ENCODE measurements around the gene PLD3.
"Not testable (repeated sequence)": the region's sequence is repeated elsewhere in the genome, so short reads cannot be mapped to it uniquely, and the experiment has no call there.

PLD3 gene

GRCh38 chr19:40333083-40333482, 15.4 kb upstream of the PLD3 start:
- DNase-seq = not testable (repeated sequence)

DNA sequence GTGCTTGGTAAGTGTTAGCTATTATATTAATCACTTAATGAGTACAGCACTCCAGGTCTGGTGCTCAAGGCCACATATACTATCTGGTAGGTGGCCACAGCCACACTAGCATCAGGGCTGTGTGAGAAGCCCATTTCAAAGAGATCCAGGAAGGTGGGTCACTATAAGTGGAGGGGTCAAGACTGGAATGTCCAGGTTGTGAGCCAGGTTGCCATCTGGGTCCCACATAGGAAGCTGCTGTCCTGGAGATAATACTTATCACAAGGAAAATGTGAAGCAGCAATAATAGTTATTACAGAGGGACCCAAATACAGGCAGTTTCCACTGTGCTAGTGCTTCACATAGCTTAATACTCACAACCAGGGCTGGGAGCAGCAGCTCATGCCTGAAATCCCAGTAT, 13.4 kb upstream of the PLD3 start:
- DNase-seq = no peak

- DNase-seq = no peak
These were observed 12.5 kb upstream of the PLD3 start for GRCh38 chr19:40335855-40336600.

- no peak for DNase-seq
These were observed 11.9 kb upstream of the PLD3 start for GRCh38 chr19:40336601-40336900.

DNA sequence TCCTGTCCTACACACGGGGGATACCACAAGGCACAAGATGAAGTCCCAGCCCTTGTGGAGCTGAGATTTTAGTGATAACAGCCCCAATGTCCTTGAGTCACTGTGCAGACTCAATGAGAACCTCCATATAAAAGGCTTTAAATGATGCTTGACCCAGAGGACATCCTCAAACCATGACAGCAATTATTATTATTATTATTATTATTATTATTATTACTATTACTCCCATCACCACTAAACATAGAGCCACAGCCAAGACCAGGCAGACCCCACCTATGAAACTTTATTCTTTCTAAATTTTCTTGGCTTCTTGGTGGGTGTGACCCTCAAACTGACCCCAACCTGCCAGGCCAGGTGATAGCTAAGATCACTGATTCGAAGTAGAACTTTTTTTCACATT, 11.4 kb upstream of the PLD3 start:
- DNase-seq = no peak

GRCh38 chr19:40337594-40337993, 10.9 kb upstream of the PLD3 start:
- DNase-seq = no peak

DNA sequence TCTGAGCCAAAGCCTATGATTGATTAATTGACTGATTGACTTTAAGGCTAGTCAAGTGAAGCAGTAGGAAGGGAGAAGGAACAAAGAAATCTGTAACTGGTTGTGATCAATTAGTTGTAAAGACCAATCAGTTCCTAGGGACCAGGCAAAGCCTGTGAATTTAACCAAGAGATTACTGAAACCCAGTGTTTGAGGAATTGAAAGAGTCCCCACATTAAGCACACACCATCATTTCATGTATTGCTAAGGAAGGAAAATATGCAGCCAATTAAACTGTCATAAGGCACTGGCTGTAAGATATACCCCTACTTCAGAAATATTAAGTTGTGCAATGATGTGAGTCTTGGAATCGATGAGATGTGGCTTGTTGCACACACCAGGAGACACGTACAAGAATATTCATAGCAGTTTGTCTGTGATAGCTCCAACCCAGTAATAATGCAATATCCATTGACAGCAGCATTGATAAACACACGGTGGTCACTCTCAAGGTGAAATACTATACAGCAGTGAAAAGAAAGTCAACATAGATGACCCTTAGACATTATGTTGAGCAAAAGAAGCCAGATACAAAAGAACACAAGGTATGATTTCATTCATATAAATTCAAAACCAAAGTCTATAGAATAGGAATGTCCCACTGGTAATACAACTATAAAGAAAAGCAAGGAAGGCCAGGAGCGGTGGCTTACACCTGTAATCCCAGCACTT, 9.3 kb upstream of the PLD3 start:
- no peak for DNase-seq

- DNase-seq = no peak
These were observed 6.7 kb upstream of the PLD3 start for GRCh38 chr19:40341601-40342482.

DNA sequence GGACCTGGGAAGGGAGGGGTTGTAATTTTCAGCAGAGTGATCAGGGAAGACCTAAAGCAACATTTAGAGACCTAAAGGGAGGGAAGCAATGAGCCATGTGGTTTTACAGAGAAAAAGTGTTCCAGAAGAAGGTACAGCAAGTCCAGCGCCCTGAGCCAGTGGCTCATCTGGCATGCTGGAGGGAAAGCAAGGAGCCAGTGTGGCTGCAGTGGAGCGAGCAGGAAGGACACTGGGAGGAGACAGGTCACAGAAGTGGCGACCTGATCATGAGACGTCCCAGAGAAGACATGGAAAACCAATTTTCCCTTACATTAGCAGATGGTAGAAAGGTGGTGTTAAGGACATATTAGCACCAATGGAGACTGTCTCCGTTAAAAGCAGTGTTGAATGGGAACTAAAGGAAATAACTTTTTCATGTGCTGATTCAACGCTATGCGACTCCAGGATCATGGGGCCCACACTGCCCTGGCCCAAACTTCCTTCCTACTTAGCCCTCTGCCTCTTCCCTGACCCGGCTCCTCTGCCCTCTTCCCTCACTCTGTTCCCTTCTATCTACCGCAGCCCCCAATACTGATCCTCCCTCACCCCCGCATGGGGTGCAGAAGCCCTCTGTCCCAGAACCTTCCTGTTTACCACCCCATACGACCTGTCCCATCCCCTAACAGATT, 5.7 kb upstream of the PLD3 start:
- DNase-seq = no peak

DNA sequence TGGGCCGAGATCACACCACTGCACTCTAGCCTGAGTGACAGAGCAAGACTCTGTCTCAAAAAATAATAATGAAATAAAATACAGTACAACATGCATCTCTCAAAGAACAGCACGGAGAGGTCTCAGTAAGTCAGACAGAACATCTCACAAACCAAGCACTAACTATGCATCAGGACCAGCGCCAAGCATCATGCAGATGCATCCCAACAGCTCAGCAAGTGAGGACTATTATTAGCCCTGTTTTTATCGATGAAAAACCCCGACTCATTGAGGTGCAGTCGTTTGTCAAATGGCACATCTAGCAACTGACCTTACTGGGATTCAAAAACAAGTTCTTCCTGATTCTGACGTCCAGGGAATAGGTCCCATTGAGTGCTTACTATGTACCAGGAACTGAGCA, 4.1 kb upstream of the PLD3 start:
- no peak for DNase-seq

DNA sequence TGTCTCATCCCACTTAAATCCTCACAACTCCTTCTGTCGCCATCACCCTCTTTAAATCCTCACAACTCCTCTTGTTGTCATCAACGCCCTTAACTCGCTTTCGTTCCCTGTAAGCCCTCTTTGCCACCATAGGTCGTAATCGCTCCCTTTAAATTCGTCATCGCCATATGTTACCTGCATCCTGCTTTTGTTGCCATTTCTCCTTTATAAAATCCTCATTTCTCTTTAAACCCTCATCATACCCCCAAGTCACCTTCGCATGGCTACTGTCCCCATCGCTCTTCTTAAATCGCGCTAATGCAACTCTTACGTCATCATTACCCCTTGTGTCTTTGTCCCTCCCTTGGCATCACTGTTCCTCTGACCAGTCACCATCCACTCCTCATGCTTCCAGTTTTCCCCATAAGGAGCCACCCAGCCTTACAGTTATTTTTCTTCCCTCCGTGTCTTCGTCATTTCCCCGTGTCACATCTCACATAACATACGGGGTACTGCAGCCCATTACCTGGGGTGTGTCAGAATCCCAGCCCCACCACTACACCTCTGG, 539 bp downstream of the PLD3 start:
- DNase-seq = no peak

GRCh38 chr19:40355975-40356680, 7.6 kb downstream of the PLD3 start:
- no peak for DNase-seq

GRCh38 chr19:40356681-40357595, 8.4 kb downstream of the PLD3 start:
- DNase-seq = no peak

DNA sequence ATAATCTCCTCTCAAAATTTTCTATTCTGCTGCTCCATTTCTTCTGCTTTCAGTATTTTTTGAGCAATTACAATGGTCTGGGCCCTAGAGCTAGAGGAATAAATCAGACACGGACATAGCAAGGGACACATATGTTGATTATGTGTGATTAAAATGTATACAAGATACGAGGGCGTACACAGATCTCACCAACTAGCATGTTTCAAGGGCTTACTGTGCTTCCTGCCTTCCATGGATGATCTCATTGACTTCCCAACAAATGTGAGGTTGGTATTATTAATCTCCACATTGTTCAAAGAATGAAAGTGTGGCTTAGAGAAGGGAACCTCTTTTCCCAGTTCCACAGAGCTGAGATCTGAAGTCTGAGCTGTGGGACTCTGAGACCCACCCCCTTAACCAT, 9.1 kb downstream of the PLD3 start:
- no peak for DNase-seq

GRCh38 chr19:40358773-40359172, 10.3 kb downstream of the PLD3 start:
- DNase-seq = no peak

DNA sequence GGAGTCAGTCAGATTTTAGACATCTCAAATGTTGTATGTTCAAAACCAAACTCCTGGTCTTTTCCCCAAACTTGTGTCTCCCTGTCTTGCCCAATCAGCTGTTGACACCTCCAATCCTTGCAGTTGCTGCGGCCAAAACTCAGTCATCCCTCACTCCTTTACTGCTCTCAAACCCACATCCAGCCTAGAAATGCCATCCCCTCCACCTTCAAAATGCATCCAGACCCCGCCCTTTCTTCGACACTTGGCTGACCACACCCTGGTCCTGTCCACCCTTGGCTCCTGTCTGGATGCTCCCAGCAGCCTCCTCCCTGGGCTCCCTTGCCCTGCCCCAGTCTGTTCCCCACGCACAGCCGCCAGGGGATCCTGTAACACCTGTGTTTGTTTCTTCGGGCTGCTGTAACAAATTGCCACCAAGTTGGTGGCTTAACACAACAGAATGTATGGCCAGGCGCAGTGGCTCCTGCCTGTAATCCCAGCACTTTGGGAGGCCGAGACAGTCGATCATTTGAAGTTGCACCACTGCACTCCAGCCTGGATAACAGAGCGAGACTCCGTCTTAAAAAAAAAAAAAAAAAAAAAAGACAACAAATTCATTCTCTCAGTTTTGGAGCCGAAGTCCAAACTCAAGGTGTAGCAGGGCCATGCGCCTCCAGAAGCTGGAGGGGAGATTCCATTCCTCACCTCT, 11.7 kb downstream of the PLD3 start:
- DNase-seq = no peak

DNA sequence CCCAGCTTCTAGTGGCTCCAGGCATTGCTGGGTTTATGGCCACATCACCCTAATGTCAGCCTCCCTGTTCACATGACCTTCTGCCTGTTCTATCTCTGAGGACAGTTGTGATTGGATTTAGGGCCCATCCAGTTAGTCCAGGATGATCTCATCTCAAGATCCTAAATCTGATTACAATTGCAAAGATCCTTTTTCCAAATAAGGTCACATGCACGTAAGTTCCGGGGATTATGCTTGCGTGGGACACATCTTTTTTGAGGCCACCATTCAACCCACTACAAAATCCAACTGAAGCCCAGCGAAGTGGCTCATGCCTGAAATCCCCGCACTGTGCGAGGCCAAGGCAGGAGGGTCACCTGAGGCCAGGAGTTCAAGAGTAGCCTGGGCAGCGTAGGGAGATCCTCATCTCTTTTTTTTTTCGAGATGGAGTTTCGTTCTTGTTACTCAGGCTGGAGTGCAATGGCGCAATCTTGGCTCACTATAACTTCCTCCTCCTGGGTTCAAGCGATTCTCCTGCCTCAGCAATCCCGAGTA, 12.3 kb downstream of the PLD3 start:
- no peak for DNase-seq

DNA sequence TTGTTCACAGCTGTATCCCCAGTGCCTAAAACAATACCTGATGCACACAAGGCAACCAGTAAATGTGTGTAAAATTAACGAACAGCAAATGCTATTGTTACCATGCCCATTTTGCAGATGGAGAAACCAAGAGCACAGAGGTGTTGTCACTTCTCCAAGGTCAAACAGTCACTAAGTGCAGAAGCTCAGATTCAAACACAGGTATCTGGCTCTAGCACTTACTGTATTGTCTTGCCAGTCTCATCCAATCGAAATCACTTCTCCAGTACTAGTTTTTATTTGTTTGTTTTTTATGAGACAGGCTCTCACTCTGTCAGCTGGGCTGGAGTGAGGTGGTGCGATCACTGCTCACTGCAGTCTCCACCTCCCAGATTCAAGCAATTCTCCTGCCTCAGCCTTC, 13.7 kb downstream of the PLD3 start:
- DNase-seq = no peak

GRCh38 chr19:40363069-40363468, 14.6 kb downstream of the PLD3 start:
- no peak for DNase-seq

GRCh38 chr19:40365010-40365409, 16.5 kb downstream of the PLD3 start:
- no peak for DNase-seq

Measured in COR-L47 (cell line).